Spleen (tissue), 11 donors: ENCODE measurements around the gene ENDOD1. TPM values are rescaled to one million over a fixed set of nuclear protein-coding genes. Genes with fewer than 3 reads are reported as not detected.

Source experiments
- DNase-seq: peaks from one replicate; pipeline ENCODE4 v3.0.0-alpha.2; 2020
- H3K27ac ChIP-seq, 8 donors: fragments of 200-600 bp; sonication (generic) in 7 of 8; 1 replicate in 4 of 8; 2 replicates in 4 of 8; pipeline versions ENCODE4 v1.5.0 to v1.8.0; 2016 to 2021; ENCODE audit warnings: inconsistent platforms in 4 of 8, mild to moderate bottlenecking in 4 of 8, moderate library complexity in 1 of 8
- H3K27me3 ChIP-seq, 7 donors: fragments of 200-600 bp; sonication (generic) in 6 of 7; replicated peaks in 1 of 7; 1 replicate in 4 of 7; 2 replicates in 3 of 7; pipeline versions ENCODE4 v1.5.0 to v1.8.0; 2016 to 2021; ENCODE audit warnings: inconsistent platforms in 3 of 7, mild to moderate bottlenecking in 1 of 7
- H3K36me3 ChIP-seq, 6 donors: fragments of 200-600 bp; sonication (generic) in 5 of 6; 1 replicate in 4 of 6; 2 replicates in 2 of 6; pipeline versions ENCODE4 v1.5.0 to v1.8.0; 2016 to 2021; ENCODE audit warnings: inconsistent platforms in 2 of 6
- H3K4me1 ChIP-seq, 6 donors: fragments of 200-600 bp; sonication (generic) in 5 of 6; 1 replicate in 3 of 6; 2 replicates in 3 of 6; pipeline versions ENCODE4 v1.5.0 to v1.8.0; 2016 to 2021; ENCODE audit warnings: inconsistent platforms in 3 of 6
- H3K4me3 ChIP-seq, 8 donors: fragments of 200-600 bp; sonication (generic) in 7 of 8; 1 replicate in 4 of 8; 2 replicates in 4 of 8; pipeline versions ENCODE4 v1.5.0 to v1.8.0; 2016 to 2021; ENCODE audit warnings: inconsistent platforms in 4 of 8, mild to moderate bottlenecking in 4 of 8, moderate library complexity in 2 of 8
- H3K9me3 ChIP-seq, 8 donors: fragments of 200-600 bp; sonication (generic) in 7 of 8; 1 replicate in 4 of 8; 2 replicates in 4 of 8; pipeline versions ENCODE4 v1.5.0 to v1.8.0; 2016 to 2021; ENCODE audit warnings: inconsistent platforms in 4 of 8
- CTCF ChIP-seq, 11 experiments: fragments of 200-600 bp in 7 of 11; fragments of 450-650 bp in 4 of 11; sonication (generic) in 4 of 11; IDR thresholded peaks in 8 of 11; conservative IDR thresholded peaks in 3 of 11; 1 replicate in 7 of 11; 2 replicates in 4 of 11; pipeline versions ENCODE4 v1.4.0 to v1.8.0; 2016 to 2021; ENCODE audit warnings: antibody characterized with exemption in 11 of 11, inconsistent platforms in 4 of 11, mild to moderate bottlenecking in 1 of 11
- POLR2A ChIP-seq, 3 donors: fragments of 450-650 bp; IDR thresholded peaks; one replicate each; pipeline ENCODE4 v1.5.1; 2017; ENCODE audit warnings: antibody characterized with exemption in 3 of 3, mild to moderate bottlenecking in 1 of 3
- POLR2AphosphoS5 ChIP-seq, 3 donors: sonication (generic); formaldehyde crosslinking; IDR thresholded peaks; one replicate each; pipeline ENCODE4 v1.5.1; 2017; ENCODE audit warnings: antibody characterized with exemption in 3 of 3
- WGBS, 5 donors: extraction: QIAGEN DNeasy Blood & Tissue Kit in 3 of 5; methylation state at CpG; one replicate each; pipeline versions ENCODE4 v1.1.5 to v1.1.7; 2013 to 2018; 5-methylcytosine and 5-hydroxymethylcytosine counted together
- intact Hi-C: fragments of 100-400 bp; cut with DNase I; formaldehyde crosslinking; loops from one replicate; pipeline ENCODE4 v1.15.0; 2023; ENCODE audit warnings: low total_unique reads
- polyA plus RNA-seq, 3 donors: library from polyadenylated mRNA; stranded (reverse); fragments of 200-250 nt; gene quantifications; one replicate each; pipeline ENCODE4 v1.2.1, GENCODE V29; 2013
- total RNA-seq, 7 donors: library from RNA; depleted of rRNA in 3 of 7; stranded (reverse); fragments of >200 nt in 3 of 7; fragmentation: NEBNext Ultra II Directional in 4 of 7; extraction: Animal tissue kit (Norgen Biotek cat#: 25700) in 4 of 7; gene quantifications; one replicate each; pipeline versions ENCODE4 v1.1.0 to v1.2.1, GENCODE V29; 2016 to 2021
- donor health status: healthy with polysubstance abuse.
- donor health status: DM: no; HTN: no; CAD: no; lungs with moderate emphysema.
- donor health status: DM: no; HTN: no; CAD: no.
- donor health status: Bipolar disorder and iron deficiency.
- donor health status: healthy.
- donor health status: DM: no; HTN: no; CAD: no.
- donor health status: DM: yes; HTN: yes; CAD: no.

The ENDOD1 gene
- total and polyA plus RNA-seq, 10 donors, result 6.3 to 80.5 (median 58.4) TPM

- WGBS, 5 donors, result 59 to 96% (median 72%) methylated on average over 1 of the region's 1 CpG
These were observed 68.2 kb downstream of the ENDOD1 start for GRCh38 chr11:95157824-95158223.

GRCh38 chr11:95161248-95161647, 71.6 kb downstream of the ENDOD1 start:
- 92 to 100% (median 95%) methylated on average over 1 of the region's 1 CpG for WGBS, 5 donors
- TF ChIP-seq CTCF (IDR thresholded peaks at IDR 0.05 in 8 of 11, conservative IDR thresholded peaks at IDR 0.05 in 3 of 11) (no peak), POLR2A (IDR thresholded peaks at IDR 0.05) (no peak)

More at GRCh38 chr11:95157824-95158223, 68.2 kb downstream of the ENDOD1 start:
- TF ChIP-seq POLR2AphosphoS5 (IDR thresholded peaks at IDR 0.05) (no peak), POLR2A (IDR thresholded peaks at IDR 0.05) (no peak), CTCF (IDR thresholded peaks at IDR 0.05 in 8 of 11, conservative IDR thresholded peaks at IDR 0.05 in 3 of 11) (no peak)
- Histone ChIP-seq H3K4me1 (peaks cover 13 to 33% (median 22%) of the 10 kb centered on the region in 6 donors), H3K9me3 (no peaks in the 10 kb centered on the region), H3K27ac (peak overlapping the region in 2 of 8 donors; percentile 9 to 29), H3K27me3 (no peaks in the 10 kb centered on the region), H3K4me3 (no peak overlapping the region), H3K36me3 (peaks cover 0 to 5% (median 0%) of the 10 kb centered on the region in 6 donors)
- intact Hi-C loops, result no loop called here
- DNase-seq, result no peak

GRCh38 chr11:95163106-95163505, 73.5 kb downstream of the ENDOD1 start:
- H3K4me1 ChIP-seq, result peaks cover 0 to 12% (median 0%) of the 10 kb centered on the region in 6 donors
- H3K27me3 ChIP-seq, result no peaks in the 10 kb centered on the region
- H3K27ac ChIP-seq, result no peak overlapping the region
- 28 to 30% (median 28%) methylated on average over 4 of the region's 4 CpGs for WGBS, 5 donors
- TF ChIP-seq POLR2A (IDR thresholded peaks at IDR 0.05) (no peak), POLR2AphosphoS5 (IDR thresholded peaks at IDR 0.05) (no peak), CTCF (IDR thresholded peaks at IDR 0.05 in 8 of 11, conservative IDR thresholded peaks at IDR 0.05 in 3 of 11) (no peak)
- intact Hi-C loops, result loop anchor here (10.0 kb wide), 1 partner anchor 62 kb away; no protein-coding TSS in a partner anchor
- H3K9me3 ChIP-seq, result no peaks in the 10 kb centered on the region
- DNase-seq, result no peak
- no peak overlapping the region for H3K4me3 ChIP-seq
- peaks cover 0 to 10% (median 2%) of the 10 kb centered on the region in 6 donors for H3K36me3 ChIP-seq

More at GRCh38 chr11:95161248-95161647, 71.6 kb downstream of the ENDOD1 start:
- Histone ChIP-seq H3K9me3 (no peaks in the 10 kb centered on the region), H3K4me1 (peaks cover 0 to 8% (median 2%) of the 10 kb centered on the region in 6 donors), H3K27ac (no peak overlapping the region), H3K27me3 (no peaks in the 10 kb centered on the region), H3K36me3 (peaks cover 0 to 5% (median 0%) of the 10 kb centered on the region in 6 donors), H3K4me3 (no peak overlapping the region)
- intact Hi-C loops, result loop anchor here (10.0 kb wide), 1 partner anchor 64 kb away; no protein-coding TSS in a partner anchor
- no peak for DNase-seq

- peaks cover 0 to 9% (median 0%) of the 10 kb centered on the region in 6 donors for H3K4me1 ChIP-seq
- no peak for DNase-seq
- no peaks in the 10 kb centered on the region for H3K9me3 ChIP-seq
- peaks cover 0 to 28% (median 8%) of the 10 kb centered on the region in 6 donors for H3K36me3 ChIP-seq
- no peak overlapping the region for H3K4me3 ChIP-seq
- intact Hi-C loops, result loop anchor here (10.0 kb wide), 1 partner anchor 59 kb away; no protein-coding TSS in a partner anchor
- H3K27me3 ChIP-seq, result no peaks in the 10 kb centered on the region
- no peak overlapping the region for H3K27ac ChIP-seq
- TF ChIP-seq POLR2A (IDR thresholded peaks at IDR 0.05), result no peak
- no peak for TF ChIP-seq POLR2AphosphoS5 (IDR thresholded peaks at IDR 0.05)
- TF ChIP-seq CTCF (IDR thresholded peaks at IDR 0.05 in 8 of 11, conservative IDR thresholded peaks at IDR 0.05 in 3 of 11), result no peak
These were observed 76.0 kb downstream of the ENDOD1 start for GRCh38 chr11:95165638-95166037.
